ENCODE data around the gene SLC39A11. TPM values are rescaled to one million over a fixed set of nuclear protein-coding genes. Genes with fewer than 3 reads are reported as not detected.
"Not testable (repeated sequence)": the region's sequence is repeated elsewhere in the genome, so short reads cannot be mapped to it uniquely, and the experiment has no call there.

SLC39A11 gene
- polyA plus RNA-seq (ENCODE audit: insufficient read depth in 1 of 5, insufficient read length in 5 of 5, low replicate concordance in 1 of 5), result 10 to 100 TPM; 13.8 to 20.5 (median 15.6) TPM
- long read RNA-seq, donor 1, partial matches to known transcripts, result 0 of 4 reads
- long read RNA-seq, donor 1, other reads (novel, unspliced or antisense), result 0 of 4 reads
- long read RNA-seq, donor 2, partial matches to known transcripts, result 0 of 3 reads
- long read RNA-seq, donor 2, other reads (novel, unspliced or antisense), result 0 of 3 reads
- long read RNA-seq, donor 3, partial matches to known transcripts, result 0 of 1 reads
- long read RNA-seq, donor 3, other reads (novel, unspliced or antisense), result 0 of 1 reads
- long read RNA-seq, donor 4, partial matches to known transcripts, result 0 of 2 reads
- long read RNA-seq, donor 4, other reads (novel, unspliced or antisense), result 0 of 2 reads
- long read RNA-seq, donor 5, result 0 reads
- long read RNA-seq, donor 6, result 0 reads
- long read RNA-seq, donor 7, partial matches to known transcripts, result 0 of 4 reads
- long read RNA-seq, donor 7, other reads (novel, unspliced or antisense), result 0 of 4 reads
- long read RNA-seq, donor 8, partial matches to known transcripts, result 0 of 2 reads
- long read RNA-seq, donor 8, other reads (novel, unspliced or antisense), result 0 of 2 reads

- DNase-seq, result peak; percentile 87
These were observed at the start of gene SLC39A11 for GRCh38 chr17:73092523-73093135. TSS of gene SLC39A11 (minus strand) at chr17:73092688. CDS start at chr17:73088764, 3,924 bp downstream.

GRCh38 chr17:73141411-73141810 is 48.9 kb upstream of the SLC39A11 start:
- DNase-seq, result no peak

GRCh38 chr17:73140566-73140965 is 48.1 kb upstream of the SLC39A11 start:
- DNase-seq, result no peak

- no peak for DNase-seq
These were observed 46.8 kb upstream of the SLC39A11 start for GRCh38 chr17:73139296-73139695.

GRCh38 chr17:73138541-73139138 is 46.2 kb upstream of the SLC39A11 start:
- DNase-seq, result no peak

- no peak for DNase-seq
These were observed 44.9 kb upstream of the SLC39A11 start for GRCh38 chr17:73137376-73137775.

- DNase-seq, result no peak
These were observed 43.3 kb upstream of the SLC39A11 start for GRCh38 chr17:73135766-73136165.

GRCh38 chr17:73133911-73134649 is 41.6 kb upstream of the SLC39A11 start:
- DNase-seq, result no peak

- no peak for DNase-seq
These were observed 39.6 kb upstream of the SLC39A11 start for GRCh38 chr17:73132085-73132492.

- DNase-seq, result not testable (repeated sequence)
These were observed 39.0 kb upstream of the SLC39A11 start for GRCh38 chr17:73131439-73131838.

- no peak for DNase-seq
These were observed 38.5 kb upstream of the SLC39A11 start for GRCh38 chr17:73130977-73131376.

- no peak for DNase-seq
These were observed 36.0 kb upstream of the SLC39A11 start for GRCh38 chr17:73128496-73128895.

GRCh38 chr17:73126716-73127473 is 34.4 kb upstream of the SLC39A11 start:
- no peak for DNase-seq

- DNase-seq, result no peak
These were observed 31.3 kb upstream of the SLC39A11 start for GRCh38 chr17:73123606-73124320.

GRCh38 chr17:73122953-73123605 is 30.6 kb upstream of the SLC39A11 start:
- DNase-seq, result no peak

- no peak for DNase-seq
These were observed 29.0 kb upstream of the SLC39A11 start for GRCh38 chr17:73121506-73121905.

GRCh38 chr17:73119631-73120030 is 27.1 kb upstream of the SLC39A11 start:
- DNase-seq, result no peak

- DNase-seq, result no peak
These were observed 26.5 kb upstream of the SLC39A11 start for GRCh38 chr17:73118951-73119391.

GRCh38 chr17:73118139-73118538 is 25.7 kb upstream of the SLC39A11 start:
- DNase-seq, result no peak

GRCh38 chr17:73112246-73112645 is 19.8 kb upstream of the SLC39A11 start:
- no peak for DNase-seq

Measured in right lung (tissue), 10 donors.